Heart left ventricle (tissue), 16 donors: ENCODE data around the gene LPP. TPM values are rescaled to one million over a fixed set of nuclear protein-coding genes. Genes with fewer than 3 reads are reported as not detected.

Source experiments
- ATAC-seq, 4 donors: fragments of 200-7000 bp; cut with Tn5 transposase; one replicate each; pipeline ENCODE4 v1.9.1; 2020 to 2022; ENCODE audit warnings: moderate library complexity in 4 of 4, mild to moderate bottlenecking in 3 of 4, moderate number of reproducible peaks in 1 of 4
- DNase-seq, 5 donors: peaks; one replicate each; pipeline ENCODE4 v3.0.0-alpha.2; 2020
- H3K27ac ChIP-seq, 12 donors: fragments of 200-600 bp; sonication (generic) in 4 of 12; one replicate each; pipeline versions ENCODE4 v1.5.0 to v1.8.0; 2016 to 2022; ENCODE audit warnings: mild to moderate bottlenecking in 2 of 12
- H3K27me3 ChIP-seq, 9 donors: fragments of 200-600 bp; sonication (generic) in 2 of 9; one replicate each; pipeline versions ENCODE4 v1.5.1 to v1.8.0; 2016 to 2022; ENCODE audit warnings: mild to moderate bottlenecking in 3 of 9
- H3K36me3 ChIP-seq, 9 donors: fragments of 200-600 bp; sonication (generic) in 2 of 9; one replicate each; pipeline versions ENCODE4 v1.5.0 to v1.8.0; 2018 to 2022; ENCODE audit warnings: mild to moderate bottlenecking in 2 of 9
- H3K4me1 ChIP-seq, 12 donors: fragments of 200-600 bp; sonication (generic) in 4 of 12; one replicate each; pipeline versions ENCODE4 v1.5.0 to v1.8.0; 2016 to 2022; ENCODE audit warnings: mild to moderate bottlenecking in 3 of 12
- H3K4me3 ChIP-seq, 12 donors: fragments of 200-600 bp; sonication (generic) in 4 of 12; one replicate each; pipeline versions ENCODE4 v1.5.0 to v1.8.0; 2017 to 2022; ENCODE audit warnings: mild to moderate bottlenecking in 9 of 12, moderate library complexity in 4 of 12
- H3K9me3 ChIP-seq, 12 donors: fragments of 200-600 bp; sonication (generic) in 4 of 12; one replicate each; pipeline versions ENCODE4 v1.5.0 to v1.8.0; 2016 to 2022; ENCODE audit warnings: mild to moderate bottlenecking in 1 of 12
- POLR2A ChIP-seq, 2 donors: fragments of 450-650 bp; IDR thresholded peaks; one replicate each; pipeline ENCODE4 v1.6.1; 2017; ENCODE audit warnings: antibody characterized with exemption in 2 of 2, mild to moderate bottlenecking in 2 of 2, moderate library complexity in 2 of 2
- WGBS, 4 donors: extraction: QIAGEN DNeasy Blood & Tissue Kit in 2 of 4; methylation state at CpG; one replicate each; pipeline versions ENCODE4 v1.1.5 to v1.1.7; 2013 to 2018; 5-methylcytosine and 5-hydroxymethylcytosine counted together
- intact Hi-C, 10 donors: fragments of 100-400 bp; cut with DNase I; formaldehyde crosslinking; loops; one replicate each; pipeline versions ENCODE4 v1.11.1 to v1.14.2; 2022
- polyA plus RNA-seq, 2 donors: library from polyadenylated mRNA; stranded (reverse); fragments of 200-250 nt; gene quantifications; one replicate each; pipeline ENCODE4 v1.2.3, GENCODE V29; 2013
- total RNA-seq, 9 donors: library from RNA; depleted of rRNA in 2 of 9; stranded (reverse); fragments of >200 nt in 2 of 9; fragmentation: NEBNext Ultra II Directional in 3 of 9; extraction: Animal tissue kit (Norgen Biotek cat#: 25700) in 3 of 9; gene quantifications; one replicate each; pipeline versions ENCODE4 v1.1.0 to v1.2.4, GENCODE V29; 2016 to 2023
- TF ChIP-seq, protein P1 (sequence below), 12 donors: fragments of 200-600 bp; sonication (generic) in 4 of 12; IDR thresholded peaks; one replicate each; pipeline versions ENCODE4 v1.5.0 to v1.8.0; 2018 to 2022; ENCODE audit warnings: antibody characterized with exemption in 12 of 12, mild to moderate bottlenecking in 5 of 12
- donor health status: ischemic (EF 13 %, LVEDD 7.1; RV severe dilation, severe dysfunction).
- donor health status: healthy with polysubstance abuse.
- donor health status: DM: no; HTN: yes; CAD: no.
- donor health status: DM: no; HTN: no; CAD: no.
- donor health status: ischemic (EF 25% LVEDD 6.9; RV normal size, moderate dysfunction).
- donor health status: ischemic (EF 25% LVEDD 5.7; RV mildly dilated, moderate dysfunction).
- donor health status: healthy.
- donor health status: DM: yes; HTN: yes; CAD: no.
- donor health status: ischemic (EF 35%, LVEDD 5.7; RV mildly dilated, moderate dysfunction).
- donor health status: nonischemic (EF 11% LVEDD 7.7; RV severe dilation, severe dysfunction).
- donor health status: DM: yes; HTN: yes; CAD: no.
- donor health status: PGD.
- donor health status: ischemic (EF 29% LVEDD 5.4; RV normal size, mild dysfunction).
- donor health status: nonischemic (EF 23%, LVEDD 6.1; RV moderate dilation, normal function).

LPP gene
- total and polyA plus RNA-seq, 11 donors: 9.2 to 178 (median 100) TPM

DNA sequence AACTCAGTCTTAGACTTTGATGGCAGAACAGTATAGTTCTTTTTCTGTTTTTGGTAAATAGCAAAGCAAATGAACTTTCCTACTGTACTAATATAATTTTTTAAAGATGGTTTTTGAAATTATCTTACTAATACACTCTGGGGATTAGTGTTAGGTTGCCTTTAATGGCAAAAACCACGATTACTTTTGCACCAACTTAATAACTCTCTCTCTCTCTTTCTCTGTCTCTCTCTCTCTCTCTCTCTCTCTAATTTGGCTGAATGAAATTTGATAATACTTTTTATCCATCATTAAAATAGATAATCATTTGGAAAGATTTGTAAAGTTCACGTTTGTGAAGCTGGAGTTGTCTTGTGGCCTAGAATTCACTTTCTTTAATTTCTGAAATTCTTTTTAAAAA is 257.8 kb downstream of the LPP start:
- intact Hi-C loops: no loop called here
- ATAC-seq: no peak

DNA sequence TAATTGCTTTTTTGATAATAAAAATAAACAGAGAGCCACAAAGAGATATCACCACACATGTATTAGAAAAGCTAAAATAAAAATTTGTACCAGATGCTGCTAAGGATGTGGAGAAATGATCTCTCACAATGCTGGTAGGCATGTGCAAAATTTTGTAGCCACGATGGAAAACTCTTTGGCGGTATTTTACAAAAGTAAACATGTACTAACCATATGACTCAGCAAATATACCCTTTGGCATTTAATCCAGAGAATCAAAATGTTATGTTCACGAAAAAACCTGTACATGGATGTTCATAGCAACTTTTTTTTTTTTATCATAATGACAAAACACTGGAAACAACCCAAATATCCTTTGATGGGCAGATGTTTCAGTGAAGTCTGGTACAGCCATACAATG is 261.2 kb downstream of the LPP start:
- peaks cover 0 to 14% (median 0%) of the 10 kb centered on the region in 12 donors for H3K9me3 ChIP-seq
- intact Hi-C loops: no loop called here
- WGBS, 4 donors: 75 to 93% (median 77%) methylated on average over 3 of the region's 3 CpGs
- no peak overlapping the region for H3K27ac ChIP-seq
- H3K27me3 ChIP-seq: no peaks in the 10 kb centered on the region
- peaks cover 0 to 2% (median 0%) of the 10 kb centered on the region in 9 donors for H3K36me3 ChIP-seq
- no peak for TF ChIP-seq POLR2A (IDR thresholded peaks at IDR 0.05)
- TF ChIP-seq, protein P1, sequence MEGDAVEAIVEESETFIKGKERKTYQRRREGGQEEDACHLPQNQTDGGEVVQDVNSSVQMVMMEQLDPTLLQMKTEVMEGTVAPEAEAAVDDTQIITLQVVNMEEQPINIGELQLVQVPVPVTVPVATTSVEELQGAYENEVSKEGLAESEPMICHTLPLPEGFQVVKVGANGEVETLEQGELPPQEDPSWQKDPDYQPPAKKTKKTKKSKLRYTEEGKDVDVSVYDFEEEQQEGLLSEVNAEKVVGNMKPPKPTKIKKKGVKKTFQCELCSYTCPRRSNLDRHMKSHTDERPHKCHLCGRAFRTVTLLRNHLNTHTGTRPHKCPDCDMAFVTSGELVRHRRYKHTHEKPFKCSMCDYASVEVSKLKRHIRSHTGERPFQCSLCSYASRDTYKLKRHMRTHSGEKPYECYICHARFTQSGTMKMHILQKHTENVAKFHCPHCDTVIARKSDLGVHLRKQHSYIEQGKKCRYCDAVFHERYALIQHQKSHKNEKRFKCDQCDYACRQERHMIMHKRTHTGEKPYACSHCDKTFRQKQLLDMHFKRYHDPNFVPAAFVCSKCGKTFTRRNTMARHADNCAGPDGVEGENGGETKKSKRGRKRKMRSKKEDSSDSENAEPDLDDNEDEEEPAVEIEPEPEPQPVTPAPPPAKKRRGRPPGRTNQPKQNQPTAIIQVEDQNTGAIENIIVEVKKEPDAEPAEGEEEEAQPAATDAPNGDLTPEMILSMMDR (IDR thresholded peaks at IDR 0.05): no peak
- peaks cover 0 to 13% (median 0%) of the 10 kb centered on the region in 12 donors for H3K4me1 ChIP-seq
- ATAC-seq (no peak), DNase-seq (no peak)
- no peak overlapping the region for H3K4me3 ChIP-seq

More for the DNA sequence above, 257.8 kb downstream of the LPP start:
- peaks cover 0 to 26% (median 11%) of the 10 kb centered on the region in 9 donors for H3K36me3 ChIP-seq
- peaks cover 0 to under 1% (median 0%) of the 10 kb centered on the region in 12 donors for H3K4me1 ChIP-seq
- no peak overlapping the region for H3K27ac ChIP-seq
- no peak for TF ChIP-seq POLR2A (IDR thresholded peaks at IDR 0.05)
- H3K9me3 ChIP-seq: no peaks in the 10 kb centered on the region
- WGBS, 4 donors: 80 to 87% (median 83%) methylated on average over 2 of the region's 2 CpGs
- no peak overlapping the region for H3K4me3 ChIP-seq
- DNase-seq: no peak
- no peaks in the 10 kb centered on the region for H3K27me3 ChIP-seq

DNA sequence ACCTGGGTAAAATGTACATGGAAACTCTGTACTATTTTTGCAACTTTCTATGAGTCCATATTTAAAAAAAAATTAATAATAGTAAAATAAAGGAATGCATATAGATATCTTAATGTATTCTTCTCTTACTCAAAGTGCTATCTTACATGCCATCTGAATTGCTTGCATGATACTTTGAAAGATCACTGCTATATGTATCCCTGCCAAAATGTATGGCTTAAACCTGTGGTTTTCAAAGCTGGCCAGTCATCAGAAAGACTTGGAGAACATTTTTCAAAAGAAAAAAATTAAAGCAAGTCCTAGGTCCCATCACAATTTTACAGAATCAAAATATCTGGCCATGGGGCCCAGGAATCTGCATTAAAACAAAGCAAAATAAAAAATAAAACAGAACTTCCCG is 262.1 kb downstream of the LPP start:
- H3K9me3 ChIP-seq: peaks cover 0 to 14% (median 0%) of the 10 kb centered on the region in 12 donors
- no peak for ATAC-seq
- no peak for TF ChIP-seq POLR2A (IDR thresholded peaks at IDR 0.05)
- TF ChIP-seq, protein P1 (IDR thresholded peaks at IDR 0.05): no peak
- 97 to 100% (median 98%) methylated on average over 1 of the region's 1 CpG for WGBS, 4 donors
- H3K4me3 ChIP-seq: no peak overlapping the region
- H3K27me3 ChIP-seq: no peaks in the 10 kb centered on the region
- intact Hi-C loops: no loop called here
- no peak for DNase-seq
- H3K27ac ChIP-seq: no peak overlapping the region
- H3K4me1 ChIP-seq: peaks cover 0 to 16% (median 3%) of the 10 kb centered on the region in 12 donors
- no peaks in the 10 kb centered on the region for H3K36me3 ChIP-seq

- intact Hi-C loops: no loop called here
- peak in 3 of 4 donors; percentile 41 to 68 (median 52) for ATAC-seq
- H3K27me3 ChIP-seq: no peaks in the 10 kb centered on the region
- no peaks in the 10 kb centered on the region for H3K36me3 ChIP-seq
- DNase-seq: no peak
- WGBS, 4 donors: 74 to 83% (median 81%) methylated on average over 3 of the region's 3 CpGs
- peak overlapping the region in 1 of 12 donors; percentile 4 for H3K27ac ChIP-seq
- H3K9me3 ChIP-seq: peaks cover 0 to 14% (median 0%) of the 10 kb centered on the region in 12 donors
- peaks cover 0 to 28% (median 11%) of the 10 kb centered on the region in 12 donors for H3K4me1 ChIP-seq
- TF ChIP-seq, protein P1 (IDR thresholded peaks at IDR 0.05): no peak
- TF ChIP-seq POLR2A (IDR thresholded peaks at IDR 0.05): no peak
- H3K4me3 ChIP-seq: no peak overlapping the region
Observed at GRCh38 chr3:188417271-188417696, 263.3 kb downstream of the LPP start.

DNA sequence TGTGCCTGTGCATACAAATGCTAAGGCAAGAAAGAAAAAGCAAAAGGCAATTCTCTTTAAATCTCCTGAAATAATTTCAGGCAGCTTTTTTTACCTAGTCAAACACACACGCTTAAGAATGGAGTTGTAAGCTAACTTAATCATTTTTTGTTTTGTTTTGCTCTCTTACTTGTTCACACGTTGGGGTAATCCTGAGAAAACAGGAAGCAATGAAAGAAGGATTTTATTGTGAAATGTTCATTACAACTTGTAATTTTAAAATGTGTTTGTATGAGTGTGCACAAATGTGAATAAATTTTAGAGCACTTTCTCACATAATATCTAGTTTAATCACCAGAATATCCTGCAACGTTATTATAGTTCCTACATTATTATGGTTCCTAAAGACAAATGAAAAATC is 263.8 kb downstream of the LPP start:
- DNase-seq (no peak), ATAC-seq (no peak)
- Histone ChIP-seq H3K4me1 (peaks cover 0 to 32% (median 12%) of the 10 kb centered on the region in 12 donors), H3K4me3 (no peak overlapping the region), H3K9me3 (peaks cover 0 to 14% (median 0%) of the 10 kb centered on the region in 12 donors), H3K27me3 (no peaks in the 10 kb centered on the region), H3K27ac (peak overlapping the region in 1 of 12 donors; percentile 4), H3K36me3 (no peaks in the 10 kb centered on the region)
- intact Hi-C loops: no loop called here
- WGBS, 4 donors: 87 to 91% (median 89%) methylated on average over 3 of the region's 3 CpGs
- TF ChIP-seq, protein P1 (IDR thresholded peaks at IDR 0.05): no peak
- TF ChIP-seq POLR2A (IDR thresholded peaks at IDR 0.05): no peak
